NCI-H146 treated with DMSO at 0.1 percent for 48 hours (cell line): ENCODE results near the gene CRTC3.
"Not testable (repeated sequence)": the region's sequence is repeated elsewhere in the genome, so short reads cannot be mapped to it uniquely, and the experiment has no call there.

Experiments
- DNase-seq: peaks from one replicate; lab custom pipeline; 2025; ENCODE audit not compliant: unreplicated experiment; lab: John Stamatoyannopoulos, UW

The CRTC3 gene

DNA sequence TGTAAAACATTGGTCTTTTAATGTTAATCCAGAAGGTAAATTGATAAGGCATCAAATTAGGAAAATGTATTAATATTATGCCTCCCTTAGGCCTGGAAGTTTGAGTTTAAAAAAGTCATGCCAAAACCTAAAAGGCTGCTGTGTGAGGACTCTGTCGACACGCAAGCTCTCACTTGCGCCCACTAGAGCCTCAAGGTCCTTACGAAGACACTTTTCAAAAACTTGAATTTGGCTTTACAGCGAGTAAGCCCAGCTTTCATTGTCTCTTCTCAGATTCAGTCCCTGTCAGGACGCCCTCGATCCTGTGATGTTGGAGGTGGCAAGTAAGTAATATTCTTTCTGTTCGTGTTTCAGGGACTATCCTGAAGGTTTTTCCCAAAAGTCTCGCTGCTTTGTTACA is 89.7 kb downstream of the CRTC3 start:
- DNase-seq, result no peak

DNA sequence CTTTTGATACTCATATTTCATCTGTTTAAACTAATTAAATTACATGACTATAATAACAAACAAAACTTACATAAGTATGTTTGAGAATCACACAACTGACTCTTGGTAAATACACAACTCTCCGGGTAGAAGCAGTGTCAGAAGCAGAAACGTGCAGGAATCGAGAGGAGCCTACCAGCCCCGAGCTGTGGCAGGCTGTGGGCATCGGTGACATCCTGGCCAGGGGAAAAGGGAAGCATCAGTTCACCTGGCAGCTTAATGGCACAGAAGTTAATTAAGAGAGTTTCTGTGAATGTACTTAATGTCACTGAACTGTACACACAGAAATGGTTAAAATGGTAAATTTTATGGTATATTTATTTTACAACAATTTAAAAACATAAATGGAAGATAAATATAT is 90.2 kb downstream of the CRTC3 start:
- DNase-seq, result no peak

DNA sequence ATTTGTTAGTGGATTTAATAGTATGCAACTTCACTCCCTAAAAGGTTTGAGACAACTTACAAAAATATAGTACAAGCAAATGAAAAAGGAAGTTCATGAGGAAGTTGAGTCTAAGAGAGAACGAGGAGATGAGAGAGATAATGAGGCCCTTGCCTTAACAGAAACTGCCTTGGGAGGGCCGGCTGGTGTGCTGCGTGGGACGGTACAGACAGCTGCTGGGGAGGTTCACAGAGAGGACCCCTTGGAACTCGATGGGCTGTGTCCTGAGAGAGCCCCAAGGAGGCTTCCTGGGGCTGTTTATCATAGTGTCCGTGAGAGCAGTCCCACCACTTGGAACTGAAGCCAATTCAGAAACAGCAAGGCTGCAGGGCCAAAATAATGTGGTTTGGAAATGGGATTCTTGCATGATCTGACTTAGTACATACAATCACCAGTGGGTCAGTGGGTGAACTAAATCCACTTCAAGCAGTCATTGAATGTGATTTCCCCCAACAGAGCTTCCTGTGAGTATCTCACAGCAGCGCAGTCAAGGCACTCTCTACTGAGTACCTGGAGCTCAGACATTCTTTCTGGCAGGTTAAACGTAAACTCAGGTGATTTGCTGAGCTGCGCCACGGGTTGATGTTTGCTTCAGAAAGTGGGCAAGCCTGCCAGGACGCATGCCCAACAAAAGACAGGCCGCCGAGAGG is 90.8 kb downstream of the CRTC3 start:
- DNase-seq, result no peak

DNA sequence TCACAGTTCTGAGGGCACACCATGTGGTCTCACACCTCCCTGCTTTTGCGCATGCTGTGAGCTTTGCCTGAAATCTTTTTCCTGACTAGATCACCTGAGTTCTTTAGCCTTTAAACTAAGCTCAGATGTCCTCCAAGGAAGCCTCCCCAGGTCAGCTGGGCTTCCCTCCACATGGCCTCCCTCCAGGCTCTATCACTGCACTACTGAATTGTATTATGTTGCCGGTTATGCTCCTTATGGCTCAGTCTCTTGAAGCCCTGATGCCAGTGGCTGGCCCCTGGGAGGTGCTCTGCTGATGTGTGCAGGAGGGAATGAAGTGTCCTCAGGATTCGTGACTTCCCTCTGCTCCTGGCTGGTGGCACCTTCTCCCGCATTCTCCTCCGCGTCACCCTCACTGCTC is 94.1 kb downstream of the CRTC3 start:
- DNase-seq, result no peak

DNA sequence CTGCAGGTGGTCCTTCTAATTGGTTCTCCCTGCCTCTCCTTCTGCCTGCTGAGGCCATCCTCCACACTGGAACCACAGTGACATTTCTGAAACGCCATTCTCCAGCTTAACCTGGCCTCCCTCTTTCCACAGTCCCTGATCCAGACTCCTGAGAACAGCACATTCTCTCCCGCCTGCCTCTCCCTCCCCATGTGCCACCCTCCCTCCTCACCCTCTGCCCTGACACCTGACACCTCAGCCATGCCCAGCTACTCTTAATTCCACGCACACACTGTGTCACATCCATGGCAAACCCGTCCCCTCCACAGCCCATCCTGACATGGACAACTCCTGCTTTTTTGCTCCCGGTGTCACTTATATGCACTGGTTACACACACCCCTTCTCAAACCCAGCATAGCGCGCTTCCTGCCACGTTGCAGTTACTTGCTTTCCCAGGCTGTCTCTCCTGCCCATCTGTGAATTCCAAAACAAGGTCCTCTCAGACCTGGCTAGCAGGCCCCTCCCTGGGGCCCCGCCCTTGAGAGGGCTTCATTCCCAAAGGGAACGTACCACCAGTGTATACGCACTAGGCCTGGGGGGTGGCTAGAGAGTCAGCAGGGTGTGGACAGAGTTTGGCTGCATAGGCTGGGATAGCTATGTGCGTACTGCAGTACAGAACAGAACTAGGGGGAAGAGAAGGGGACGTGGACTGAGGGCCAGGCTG is 94.7 kb downstream of the CRTC3 start:
- no peak for DNase-seq

DNA sequence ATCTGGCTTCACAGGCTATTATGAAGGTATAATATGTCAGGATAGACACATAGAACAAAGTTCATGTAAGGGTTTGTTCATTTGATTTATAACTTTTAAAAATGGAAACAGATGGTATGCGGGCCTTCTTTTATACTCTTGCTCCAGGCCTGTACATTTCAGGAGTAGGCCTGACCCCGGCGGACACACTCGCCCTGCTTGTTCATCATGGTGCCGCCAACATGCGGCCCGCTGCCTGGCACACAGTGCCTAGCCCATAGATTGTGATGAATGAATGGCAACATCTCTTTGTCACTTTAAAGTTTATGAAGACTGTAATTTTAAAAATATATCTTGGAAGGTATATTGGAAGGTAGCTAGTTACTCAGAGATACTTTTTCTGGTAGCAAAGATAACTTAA is 95.3 kb downstream of the CRTC3 start:
- DNase-seq, result no peak

DNA sequence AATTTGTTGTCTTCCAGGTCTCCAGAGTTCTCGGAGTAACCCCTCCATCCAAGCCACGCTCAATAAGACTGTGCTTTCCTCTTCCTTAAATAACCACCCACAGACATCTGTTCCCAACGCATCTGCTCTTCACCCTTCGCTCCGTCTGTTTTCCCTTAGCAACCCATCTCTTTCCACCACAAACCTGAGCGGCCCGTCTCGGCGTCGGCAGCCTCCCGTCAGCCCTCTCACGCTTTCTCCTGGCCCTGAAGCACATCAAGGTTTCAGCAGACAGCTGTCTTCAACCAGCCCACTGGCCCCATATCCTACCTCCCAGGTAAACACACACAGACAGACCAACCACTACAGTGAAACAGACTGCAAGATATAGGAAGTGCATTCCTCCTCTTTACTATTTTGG is 99.5 kb downstream of the CRTC3 start:
- DNase-seq, result no peak

DNA sequence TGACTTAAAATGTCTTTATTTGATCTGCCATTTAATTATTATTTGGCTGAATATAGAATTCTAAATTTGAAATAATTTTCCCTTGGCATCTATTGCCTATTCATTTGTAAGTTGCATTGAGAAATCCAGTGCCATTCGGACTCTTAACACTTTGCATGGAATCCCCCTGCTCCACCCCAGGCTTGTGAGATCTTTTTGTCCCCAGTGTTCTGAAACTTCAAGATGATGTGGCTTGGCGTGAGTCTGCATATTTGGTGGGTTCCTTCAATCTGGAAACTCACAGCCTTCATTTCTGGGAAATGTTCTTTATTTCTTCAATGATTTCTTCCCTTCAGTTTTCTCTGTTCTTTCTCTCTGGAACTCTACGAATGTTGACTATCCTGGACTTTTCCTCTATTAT is 103.6 kb downstream of the CRTC3 start:
- no peak for DNase-seq

DNA sequence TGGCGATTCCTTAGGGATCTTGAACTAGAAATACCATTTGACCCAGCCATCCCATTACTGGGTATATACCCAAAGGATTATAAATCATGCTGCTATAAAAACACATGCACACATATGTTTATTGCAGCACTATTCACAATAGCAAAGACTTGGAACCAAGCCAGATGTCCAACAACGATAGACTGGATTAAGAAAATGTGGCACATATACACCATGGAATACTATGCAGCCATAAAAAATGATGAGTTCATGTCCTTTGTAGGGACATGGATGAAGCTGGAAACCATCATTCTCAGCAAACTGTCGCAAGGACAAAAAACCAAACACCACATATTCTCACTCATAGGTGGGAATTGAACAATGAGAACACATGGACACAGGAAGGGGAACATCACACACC is 107.3 kb downstream of the CRTC3 start:
- DNase-seq, result not testable (repeated sequence)

DNA sequence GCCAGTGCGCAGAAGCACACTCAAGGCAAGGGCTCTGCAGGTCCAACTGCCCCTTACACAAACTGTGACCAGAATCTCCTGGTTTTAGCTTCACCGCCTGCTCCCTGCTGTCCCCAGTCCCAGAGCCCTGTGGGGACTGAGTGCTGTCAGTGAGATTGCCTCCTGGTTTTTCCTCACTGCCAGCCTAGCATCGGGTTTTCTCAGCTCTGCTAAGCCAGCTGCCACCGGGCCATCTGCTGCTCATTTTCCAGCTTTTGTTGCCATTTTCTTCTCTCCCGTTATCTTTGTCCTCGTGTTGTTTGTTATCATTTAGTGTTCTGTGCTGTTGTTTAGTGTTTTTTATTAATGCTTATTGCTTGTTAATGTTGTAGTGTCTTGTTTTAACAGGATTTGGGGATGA is 108.0 kb downstream of the CRTC3 start:
- DNase-seq, result no peak

DNA sequence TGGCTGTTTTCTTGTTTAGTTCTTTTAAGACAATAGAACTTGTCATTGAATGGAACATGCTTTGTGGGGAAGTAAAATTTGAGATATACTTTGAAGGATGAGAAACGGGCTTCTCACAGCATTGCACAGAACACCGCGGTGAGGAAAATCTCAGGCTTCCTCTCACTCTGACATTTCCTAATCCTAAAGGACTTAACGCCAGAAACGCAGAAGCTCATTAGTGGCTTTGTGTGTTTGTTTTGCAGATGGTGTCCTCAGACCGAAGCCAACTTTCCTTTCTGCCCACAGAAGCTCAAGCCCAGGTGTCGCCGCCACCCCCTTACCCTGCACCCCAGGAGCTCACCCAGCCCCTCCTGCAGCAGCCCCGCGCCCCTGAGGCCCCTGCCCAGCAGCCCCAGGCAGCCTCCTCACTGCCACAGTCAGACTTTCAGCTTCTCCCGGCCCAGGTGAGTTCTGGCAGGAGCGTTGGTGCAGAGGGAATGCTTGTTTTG is 108.5 kb downstream of the CRTC3 start:
- DNase-seq, result no peak

DNA sequence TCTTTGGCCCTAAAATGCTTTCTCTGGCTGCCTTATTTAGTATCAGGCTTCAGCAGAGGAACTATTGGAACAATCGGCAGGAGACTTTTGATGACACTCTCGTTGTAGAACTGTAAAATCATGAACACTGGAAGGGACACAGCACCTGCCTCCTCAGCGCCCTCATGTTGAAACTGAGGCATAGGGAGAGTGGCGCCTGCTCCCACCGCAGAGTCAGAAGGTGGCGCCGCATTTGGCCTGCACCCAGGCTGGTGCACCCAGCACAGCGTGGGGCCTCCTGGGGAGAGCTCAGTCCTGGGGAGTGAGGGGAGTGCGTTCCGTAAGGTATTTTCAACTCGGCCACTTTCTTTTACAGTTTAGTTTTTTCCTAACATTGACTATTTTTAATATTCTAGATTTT is 109.2 kb downstream of the CRTC3 start:
- no peak for DNase-seq

DNA sequence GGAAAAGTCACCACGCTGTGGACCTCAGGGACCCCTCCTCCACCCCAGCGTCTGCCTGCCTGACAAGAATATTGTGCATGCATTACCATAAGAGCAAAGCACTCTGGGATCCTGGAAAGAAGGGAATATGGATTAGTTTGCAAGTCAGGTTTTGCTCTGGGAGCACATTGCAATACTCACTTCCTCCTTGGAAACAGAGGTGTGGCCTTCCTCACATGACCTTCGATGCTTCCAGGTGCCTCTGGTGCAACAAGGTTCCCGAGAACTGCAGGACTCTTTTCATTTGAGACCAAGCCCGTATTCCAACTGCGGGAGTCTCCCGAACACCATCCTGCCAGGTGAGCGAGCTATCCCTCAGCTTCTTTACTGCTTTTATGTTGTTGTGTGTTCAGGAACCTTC is 111.1 kb downstream of the CRTC3 start:
- no peak for DNase-seq

DNA sequence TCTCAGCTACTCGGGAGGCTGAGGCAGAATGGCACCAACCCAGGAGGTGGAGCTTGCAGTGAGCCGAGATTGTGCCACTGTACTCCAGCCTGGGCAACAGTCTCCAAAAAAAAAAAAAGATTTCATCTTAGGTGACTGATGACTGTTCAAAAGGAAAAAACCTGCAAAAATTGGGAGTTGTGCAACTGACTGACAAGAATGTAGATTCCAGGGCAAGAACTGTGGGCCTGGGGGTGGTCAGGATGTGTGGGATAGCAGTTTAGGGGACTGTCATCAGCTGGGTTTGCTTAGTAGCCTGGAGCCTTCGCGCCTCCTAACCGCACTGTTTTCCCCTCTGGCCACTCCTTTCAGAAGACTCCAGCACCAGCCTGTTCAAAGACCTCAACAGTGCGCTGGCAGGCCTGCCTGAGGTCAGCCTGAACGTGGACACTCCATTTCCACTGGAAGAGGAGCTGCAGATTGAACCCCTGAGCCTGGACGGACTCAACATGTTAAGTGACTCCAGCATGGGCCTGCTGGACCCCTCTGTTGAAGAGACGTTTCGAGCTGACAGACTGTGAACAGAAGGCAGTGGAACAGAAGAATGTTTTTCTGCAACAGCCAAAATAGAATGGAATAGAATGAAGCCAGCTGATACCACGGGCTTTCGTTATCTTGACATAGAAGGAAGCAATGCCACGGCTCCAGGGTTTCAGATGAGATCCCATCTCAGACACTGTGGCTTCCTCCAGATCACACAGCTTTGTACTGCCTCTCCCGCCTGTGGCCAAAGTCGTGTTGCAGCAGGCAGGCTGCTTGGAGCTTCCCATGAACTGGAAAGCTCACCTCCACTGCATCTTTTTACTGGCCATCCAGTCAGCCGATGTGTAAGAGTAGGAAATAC is 112.1 kb downstream of the CRTC3 start:
- no peak for DNase-seq

DNA sequence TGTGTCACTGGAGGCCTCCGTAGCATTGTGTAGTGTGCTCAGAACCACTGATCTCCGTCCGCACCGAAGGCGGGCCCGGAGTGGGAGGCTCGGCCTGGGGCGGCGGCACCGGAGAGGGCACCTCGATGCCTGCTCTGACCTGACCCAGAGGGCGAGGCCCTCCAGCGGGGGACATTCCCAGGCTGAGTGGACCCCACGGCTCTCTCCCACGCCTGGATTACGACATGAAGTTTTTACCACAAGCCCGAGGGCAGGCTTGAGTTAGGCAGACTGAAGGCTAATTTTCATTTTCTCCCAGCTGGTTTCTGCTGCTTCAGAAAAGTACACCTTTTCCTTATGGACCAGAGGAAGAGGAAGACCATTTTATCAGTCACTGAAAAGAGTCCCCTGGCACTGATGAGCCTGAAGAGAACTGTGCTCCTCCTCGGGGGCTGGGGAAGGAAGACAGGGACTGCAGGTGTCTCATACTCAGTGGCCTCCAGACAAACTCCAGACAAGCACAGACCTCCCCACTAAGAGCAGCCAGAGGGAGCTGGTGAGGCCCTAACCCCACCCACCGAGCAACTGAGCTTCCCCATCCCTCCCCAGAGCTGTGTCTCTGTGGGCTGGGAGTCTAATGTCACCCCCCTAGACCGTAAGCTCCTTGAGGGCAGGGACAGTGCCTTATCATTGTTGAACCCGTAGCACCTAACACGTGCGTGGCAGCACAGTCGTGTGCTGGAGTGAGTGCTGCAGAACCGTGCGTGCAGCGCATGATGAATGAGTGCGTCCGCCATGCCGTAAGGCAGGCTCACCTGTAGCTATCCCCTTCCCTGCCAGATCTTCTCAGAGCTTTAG is 113.0 kb downstream of the CRTC3 start:
- DNase-seq, result no peak

DNA sequence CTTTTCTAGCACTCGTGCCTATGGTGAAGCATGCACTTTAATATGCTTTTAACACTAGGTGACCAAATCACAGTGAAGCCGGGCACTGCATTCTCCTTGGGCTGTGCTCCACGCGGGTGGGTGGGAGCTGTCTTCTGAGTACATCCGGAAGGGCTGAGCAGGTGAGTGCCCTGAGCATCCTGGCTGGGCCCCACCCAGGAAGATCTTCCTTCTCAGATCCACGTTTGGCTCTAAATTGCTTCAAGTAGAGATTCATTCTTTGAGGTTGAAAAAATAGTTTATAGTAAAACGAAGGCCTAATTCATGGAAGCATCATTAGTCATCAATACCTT is 113.5 kb downstream of the CRTC3 start:
- DNase-seq, result no peak

DNA sequence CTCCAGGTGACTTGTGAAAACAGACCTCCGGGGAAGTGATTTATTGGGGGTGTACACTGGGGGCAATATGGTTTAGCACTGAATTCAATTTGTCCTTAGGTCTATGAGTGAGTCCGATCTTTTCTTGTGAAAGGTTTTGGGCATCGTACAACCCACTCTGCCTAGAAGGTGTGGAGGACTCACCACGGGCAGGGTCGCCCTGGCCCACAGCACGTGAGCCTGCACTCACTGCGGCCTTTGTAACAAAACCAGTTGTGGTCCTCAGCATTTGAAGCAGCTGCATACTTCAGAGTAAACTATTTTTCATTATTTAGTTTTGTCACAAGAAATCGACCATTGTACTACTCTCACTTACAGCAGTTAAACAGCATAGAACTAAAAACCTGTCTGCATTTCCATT is 114.8 kb downstream of the CRTC3 start:
- DNase-seq, result no peak

DNA sequence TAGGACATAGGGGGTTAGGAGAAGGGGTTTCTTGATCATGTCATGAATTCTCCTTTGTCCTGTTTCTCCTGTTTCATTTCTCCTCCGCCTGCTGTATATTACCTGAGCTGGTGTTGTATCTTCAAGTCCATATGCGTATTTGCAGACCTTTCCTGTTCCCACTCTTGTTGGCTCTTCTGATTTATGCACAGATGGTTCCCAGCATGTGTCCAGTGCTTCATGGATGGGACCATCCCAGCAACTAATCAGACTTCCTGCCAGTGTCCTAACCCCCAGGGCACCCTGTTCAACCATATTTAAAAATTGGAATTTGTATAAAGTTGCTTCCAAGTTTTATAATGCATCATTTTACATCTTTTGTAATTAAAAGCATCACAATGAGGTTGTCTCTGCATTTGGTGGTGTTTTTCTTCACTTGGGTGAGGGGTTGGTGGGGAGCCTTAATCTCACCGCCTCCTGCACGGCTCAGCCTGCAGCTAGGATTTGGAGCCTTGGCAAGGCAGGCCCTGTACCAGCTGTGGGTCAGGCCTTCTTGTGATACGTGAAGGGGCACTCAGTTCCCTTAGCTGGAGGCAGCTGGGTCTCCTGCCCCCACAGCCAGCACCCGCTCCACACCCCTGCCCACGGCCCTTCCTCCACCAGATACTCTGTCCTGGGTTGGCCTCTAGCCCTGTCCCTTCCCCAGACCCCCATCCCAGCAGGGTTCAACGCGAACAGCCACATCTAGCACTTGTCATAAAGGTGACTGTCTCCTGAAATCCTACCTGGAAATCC is 115.4 kb downstream of the CRTC3 start:
- DNase-seq, result no peak

DNA sequence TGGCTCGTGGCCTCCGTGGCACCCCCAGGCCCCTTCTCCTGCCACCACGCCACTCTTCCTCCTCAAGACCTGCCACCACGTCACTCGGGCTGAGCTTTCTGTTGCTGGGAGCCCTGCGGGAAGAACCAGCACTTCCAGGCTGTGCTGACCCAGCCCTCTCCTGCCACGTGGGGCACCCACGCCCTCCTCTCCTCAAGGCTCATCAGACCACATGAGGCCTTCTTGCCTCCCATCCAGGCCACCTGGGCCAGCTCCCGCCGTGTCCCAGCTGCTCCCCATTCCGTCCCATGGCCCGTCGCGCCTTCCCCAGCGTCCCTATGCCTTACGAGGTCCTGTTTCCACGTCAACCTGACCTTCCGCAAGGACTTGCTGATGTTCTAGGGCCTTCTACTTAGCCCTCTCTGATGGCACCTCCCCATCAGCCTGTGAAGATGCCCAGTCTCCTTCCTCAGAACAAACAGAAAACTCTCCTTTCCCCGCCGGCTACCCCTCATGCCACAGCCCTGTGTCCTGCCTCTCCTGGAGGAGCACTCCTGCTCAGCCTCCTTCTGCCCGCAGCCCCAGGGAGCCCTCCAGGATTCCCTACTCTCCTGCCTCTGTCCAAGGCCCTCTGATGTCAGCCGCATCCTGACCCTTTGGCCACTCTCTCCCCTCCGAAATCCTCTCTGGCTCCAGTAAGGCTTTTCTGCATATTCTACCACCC is 116.3 kb downstream of the CRTC3 start:
- DNase-seq, result no peak
